ENCODE measurements around the gene SASH1. TPM values are rescaled to one million over a fixed set of nuclear protein-coding genes. Genes with fewer than 3 reads are reported as not detected.

Gene SASH1
- total RNA-seq, 1 donor from 2014 or later, result 86.4 TPM

GRCh38 chr6:148340586-148341297 lies 1.9 kb upstream of the SASH1 start:
- DNase-seq (ENCODE audit: extremely low spot score in 2 of 2), result no peak
- Histone ChIP-seq H3K27me3 (no peaks in the 10 kb centered on the region), H3K4me3 (no peak overlapping the region), H3K4me1 (peaks cover 19% of the 10 kb centered on the region), H3K27ac (no peak overlapping the region), H3K36me3 (no peaks in the 10 kb centered on the region), H3K9me3 (no peaks in the 10 kb centered on the region)
- TF ChIP-seq CTCF (IDR thresholded peaks at IDR 0.05), result no peak
- no peak for TF ChIP-seq POLR2AphosphoS5 (IDR thresholded peaks at IDR 0.05; ENCODE audit: insufficient read depth in 1 of 2, low read depth in 1 of 2)
- no peak for TF ChIP-seq POLR2A (IDR thresholded peaks at IDR 0.05)
- intact Hi-C loops (cut with DNase I), result no loop called here

GRCh38 chr6:148342100-148342349 lies 613 bp upstream of the SASH1 start:
- H3K27ac ChIP-seq, result peak overlapping the region; percentile 83
- no peak for TF ChIP-seq POLR2A (IDR thresholded peaks at IDR 0.05)
- no peak for TF ChIP-seq CTCF (IDR thresholded peaks at IDR 0.05)
- no peak for TF ChIP-seq POLR2AphosphoS5 (IDR thresholded peaks at IDR 0.05; ENCODE audit: insufficient read depth in 1 of 2, low read depth in 1 of 2)
- intact Hi-C loops (cut with DNase I), result no loop called here

DNA sequence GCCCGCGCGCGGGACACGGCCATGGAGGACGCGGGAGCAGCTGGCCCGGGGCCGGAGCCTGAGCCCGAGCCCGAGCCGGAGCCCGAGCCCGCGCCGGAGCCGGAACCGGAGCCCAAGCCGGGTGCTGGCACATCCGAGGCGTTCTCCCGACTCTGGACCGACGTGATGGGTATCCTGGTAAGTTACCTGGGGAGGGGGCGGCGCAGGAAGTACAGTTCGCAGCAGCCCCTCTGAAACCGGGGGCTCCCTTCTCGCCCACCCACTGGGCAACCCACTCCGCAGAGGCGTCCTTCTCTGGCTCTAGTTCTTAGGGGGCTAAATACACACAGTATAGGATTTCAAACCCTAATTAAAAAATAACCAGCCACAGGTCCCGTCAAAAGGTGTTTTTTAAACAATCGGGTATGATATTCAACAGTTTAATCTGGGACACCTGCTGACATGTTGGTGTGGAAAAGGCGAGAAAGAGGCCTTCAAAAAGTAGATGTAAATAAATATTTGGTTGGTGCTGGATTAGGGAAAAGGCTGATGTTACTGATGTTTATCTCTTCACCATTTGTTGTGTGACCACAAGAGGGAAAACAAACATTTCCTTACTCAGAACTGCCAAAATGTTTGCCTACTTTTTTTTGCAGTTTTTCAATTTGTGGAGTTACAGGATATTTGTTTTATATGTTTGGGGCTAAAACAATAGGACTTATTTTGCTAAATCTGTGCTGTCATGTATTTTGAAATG lies 577 bp downstream of the SASH1 start:
- intact Hi-C loops (cut with DNase I), result no loop called here
- no peak for DNase-seq (ENCODE audit: extremely low spot score in 2 of 2)

More at GRCh38 chr6:148342100-148342349, 613 bp upstream of the SASH1 start:
- H3K4me3 ChIP-seq, result peak overlapping the region; percentile 70 to 96
- peaks cover 25% of the 10 kb centered on the region for H3K4me1 ChIP-seq
- H3K36me3 ChIP-seq, result no peaks in the 10 kb centered on the region
- H3K27me3 ChIP-seq, result no peaks in the 10 kb centered on the region
- DNase-seq (ENCODE audit: extremely low spot score in 2 of 2), result no peak
- H3K9me3 ChIP-seq, result no peaks in the 10 kb centered on the region

GRCh38 chr6:148345176-148345575 lies 2.5 kb downstream of the SASH1 start:
- TF ChIP-seq POLR2A (IDR thresholded peaks at IDR 0.05) (no peak), POLR2AphosphoS5 (IDR thresholded peaks at IDR 0.05; ENCODE audit: insufficient read depth in 1 of 2, low read depth in 1 of 2) (no peak), CTCF (IDR thresholded peaks at IDR 0.05) (no peak)
- Histone ChIP-seq H3K27ac (peak overlapping the region; percentile 83), H3K4me1 (peaks cover 25% of the 10 kb centered on the region), H3K9me3 (no peaks in the 10 kb centered on the region), H3K4me3 (peak overlapping the region in 1 of 2 donors; percentile 70), H3K36me3 (no peaks in the 10 kb centered on the region), H3K27me3 (no peaks in the 10 kb centered on the region)
- intact Hi-C loops (cut with DNase I), result no loop called here
- no peak for DNase-seq (ENCODE audit: extremely low spot score in 2 of 2)

More for the DNA sequence above, 577 bp downstream of the SASH1 start:
- no peaks in the 10 kb centered on the region for H3K27me3 ChIP-seq
- TF ChIP-seq POLR2AphosphoS5 (IDR thresholded peaks at IDR 0.05; ENCODE audit: insufficient read depth in 1 of 2, low read depth in 1 of 2), result no peak
- peak overlapping the region; percentile 83 for H3K27ac ChIP-seq
- no peaks in the 10 kb centered on the region for H3K9me3 ChIP-seq
- H3K4me3 ChIP-seq, result peak overlapping the region; percentile 70 to 96
- no peaks in the 10 kb centered on the region for H3K36me3 ChIP-seq
- peaks cover 25% of the 10 kb centered on the region for H3K4me1 ChIP-seq

GRCh38 chr6:148345578-148345977 lies 2.9 kb downstream of the SASH1 start:
- no peaks in the 10 kb centered on the region for H3K36me3 ChIP-seq
- intact Hi-C loops (cut with DNase I), result no loop called here
- no peaks in the 10 kb centered on the region for H3K27me3 ChIP-seq
- H3K27ac ChIP-seq, result peak overlapping the region; percentile 83
- DNase-seq (ENCODE audit: extremely low spot score in 2 of 2), result no peak
- TF ChIP-seq POLR2A (IDR thresholded peaks at IDR 0.05), result no peak
- no peak for TF ChIP-seq CTCF (IDR thresholded peaks at IDR 0.05)
- TF ChIP-seq POLR2AphosphoS5 (IDR thresholded peaks at IDR 0.05; ENCODE audit: insufficient read depth in 1 of 2, low read depth in 1 of 2), result no peak
- no peaks in the 10 kb centered on the region for H3K9me3 ChIP-seq
- H3K4me1 ChIP-seq, result peaks cover 26% of the 10 kb centered on the region
- peak overlapping the region in 1 of 2 donors; percentile 70 for H3K4me3 ChIP-seq
